ENCODE results near the gene TEAD1. TPM values are rescaled to one million over a fixed set of nuclear protein-coding genes. Genes with fewer than 3 reads are reported as not detected.

TEAD1 gene
- total RNA-seq, 4 donors from 2014 or later: 127 to 165 (median 140) TPM

- no peaks in the 10 kb centered on the region for H3K27me3 ChIP-seq
- peak overlapping the region in 2 of 4 donors; percentile 18 to 40 for H3K27ac ChIP-seq
- no peak overlapping the region for H3K4me3 ChIP-seq
- peaks cover 0 to 82% (median 14%) of the 10 kb centered on the region in 4 donors for H3K4me1 ChIP-seq
- H3K36me3 ChIP-seq: no peaks in the 10 kb centered on the region
- WGBS, 2 donors: 52 to 55% methylated on average over 9 of the region's 9 CpGs
- no peaks in the 10 kb centered on the region for H3K9me3 ChIP-seq
- peak in 1 of 2 donors; percentile 26 for DNase-seq (ENCODE audit: low spot score in 2 of 2)
- no peak for TF ChIP-seq POLR2A (IDR thresholded peaks at IDR 0.05)
Measured at GRCh38 chr11:12706545-12707499, 32.6 kb downstream of the TEAD1 start.

- Histone ChIP-seq H3K4me1 (peaks cover 0 to 76% (median 13%) of the 10 kb centered on the region in 4 donors), H3K36me3 (no peaks in the 10 kb centered on the region), H3K9me3 (no peaks in the 10 kb centered on the region), H3K4me3 (no peak overlapping the region), H3K27ac (peak overlapping the region in 2 of 4 donors; percentile 2 to 40), H3K27me3 (no peaks in the 10 kb centered on the region)
- DNase-seq (ENCODE audit: low spot score in 2 of 2): no peak
- no peak for TF ChIP-seq CTCF (IDR thresholded peaks at IDR 0.05)
- no peak for TF ChIP-seq EP300 (IDR thresholded peaks at IDR 0.05)
- TF ChIP-seq POLR2A (IDR thresholded peaks at IDR 0.05): no peak
Measured at GRCh38 chr11:12707500-12707880, 33.3 kb downstream of the TEAD1 start.

GRCh38 chr11:12711496-12711895 lies 37.3 kb downstream of the TEAD1 start:
- Histone ChIP-seq H3K36me3 (no peaks in the 10 kb centered on the region), H3K4me3 (no peak overlapping the region), H3K9me3 (no peaks in the 10 kb centered on the region), H3K27me3 (no peaks in the 10 kb centered on the region), H3K27ac (no peak overlapping the region), H3K4me1 (peaks cover 0 to 59% (median 12%) of the 10 kb centered on the region in 4 donors)
- DNase-seq (ENCODE audit: low spot score in 2 of 2): no peak
- TF ChIP-seq POLR2A (IDR thresholded peaks at IDR 0.05) (no peak), CTCF (IDR thresholded peaks at IDR 0.05) (no peak), EP300 (IDR thresholded peaks at IDR 0.05) (no peak)
- 92 to 97% methylated on average over 1 of the region's 1 CpG for WGBS, 2 donors

- no peak overlapping the region for H3K27ac ChIP-seq
- peaks cover 0 to 58% (median 9%) of the 10 kb centered on the region in 4 donors for H3K4me1 ChIP-seq
- TF ChIP-seq CTCF (IDR thresholded peaks at IDR 0.05): no peak
- TF ChIP-seq EP300 (IDR thresholded peaks at IDR 0.05): no peak
- TF ChIP-seq POLR2A (IDR thresholded peaks at IDR 0.05): no peak
- WGBS, 2 donors: 95 to 100% methylated on average over 4 of the region's 4 CpGs
- no peaks in the 10 kb centered on the region for H3K36me3 ChIP-seq
- no peak for DNase-seq (ENCODE audit: low spot score in 2 of 2)
- no peak overlapping the region for H3K4me3 ChIP-seq
- H3K27me3 ChIP-seq: no peaks in the 10 kb centered on the region
- H3K9me3 ChIP-seq: no peaks in the 10 kb centered on the region
Measured at GRCh38 chr11:12712132-12712531, 37.9 kb downstream of the TEAD1 start.

- H3K27me3 ChIP-seq: no peaks in the 10 kb centered on the region
- no peaks in the 10 kb centered on the region for H3K9me3 ChIP-seq
- H3K36me3 ChIP-seq: no peaks in the 10 kb centered on the region
- 79 to 91% methylated on average over 4 of the region's 4 CpGs for WGBS, 2 donors
- no peak overlapping the region for H3K4me3 ChIP-seq
- no peak for DNase-seq (ENCODE audit: low spot score in 2 of 2)
- TF ChIP-seq POLR2A (IDR thresholded peaks at IDR 0.05) (no peak), CTCF (IDR thresholded peaks at IDR 0.05) (no peak)
- H3K4me1 ChIP-seq: peaks cover 0 to 66% (median 4%) of the 10 kb centered on the region in 4 donors
- no peak overlapping the region for H3K27ac ChIP-seq
Measured at GRCh38 chr11:12715131-12715530, 40.9 kb downstream of the TEAD1 start.

Data from tibial nerve (tissue), 4 donors.